GM12874 (cell line): ENCODE measurements around the gene IMPDH1.
A peak's percentile ranks its signal among the peaks of the same experiment; 100 is the strongest.

Experiments
- TF ChIP-seq, protein P1 (sequence below): IDR thresholded peaks from 2 replicates; pipeline ENCODE4 v1.5.1; 2011; ENCODE audit warnings: low read depth, mild to moderate bottlenecking, control low read depth, low read length, moderate library complexity; ENCODE audit not compliant: insufficient read depth

Gene IMPDH1

DNA sequence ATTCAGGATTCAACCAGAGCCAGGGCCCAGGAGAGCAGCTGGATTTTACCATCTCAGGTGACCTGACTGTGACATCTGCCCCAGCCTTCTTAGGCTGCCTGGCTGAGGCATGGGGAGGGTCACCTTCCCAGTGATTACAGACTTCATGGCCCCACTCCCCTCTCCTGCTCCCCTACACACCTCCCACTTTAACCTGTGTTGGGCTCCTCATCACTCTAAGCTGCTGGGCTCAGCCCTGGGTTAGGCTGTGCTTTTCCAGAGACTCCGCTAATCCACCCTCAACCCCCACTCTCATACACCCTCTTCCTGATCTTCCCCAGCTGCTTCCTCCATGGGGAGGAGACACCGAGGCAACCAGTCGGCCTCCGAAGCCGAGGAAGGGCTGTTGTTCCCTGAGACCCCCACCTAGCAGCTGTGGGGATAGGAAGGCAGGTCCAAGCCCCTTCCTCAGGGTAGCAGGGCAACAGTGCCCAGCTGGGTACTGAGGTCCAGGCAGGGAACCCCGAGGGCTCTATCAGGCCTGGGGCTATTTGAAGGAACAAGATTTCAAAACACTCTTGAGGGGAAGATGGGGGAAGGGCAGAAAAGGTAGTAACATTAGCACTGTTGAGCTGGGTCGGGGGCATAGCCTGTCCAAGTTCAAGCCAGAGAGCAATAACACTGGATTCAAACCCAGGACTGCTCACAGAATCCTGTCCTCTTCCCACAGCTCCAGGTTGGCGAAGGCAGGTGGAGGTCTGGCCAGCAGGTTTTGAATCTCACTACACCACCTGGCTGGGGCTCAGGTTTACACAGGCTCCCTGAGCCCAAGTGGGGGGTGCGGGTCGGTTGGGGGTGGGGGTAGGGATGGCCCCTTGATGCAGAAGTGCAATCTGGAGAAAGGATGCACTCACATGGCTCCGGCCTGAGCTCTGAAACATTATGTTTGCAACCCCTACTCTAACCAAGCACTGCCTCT is 1.8 kb downstream of the IMPDH1 start:
- TF ChIP-seq, protein P1, sequence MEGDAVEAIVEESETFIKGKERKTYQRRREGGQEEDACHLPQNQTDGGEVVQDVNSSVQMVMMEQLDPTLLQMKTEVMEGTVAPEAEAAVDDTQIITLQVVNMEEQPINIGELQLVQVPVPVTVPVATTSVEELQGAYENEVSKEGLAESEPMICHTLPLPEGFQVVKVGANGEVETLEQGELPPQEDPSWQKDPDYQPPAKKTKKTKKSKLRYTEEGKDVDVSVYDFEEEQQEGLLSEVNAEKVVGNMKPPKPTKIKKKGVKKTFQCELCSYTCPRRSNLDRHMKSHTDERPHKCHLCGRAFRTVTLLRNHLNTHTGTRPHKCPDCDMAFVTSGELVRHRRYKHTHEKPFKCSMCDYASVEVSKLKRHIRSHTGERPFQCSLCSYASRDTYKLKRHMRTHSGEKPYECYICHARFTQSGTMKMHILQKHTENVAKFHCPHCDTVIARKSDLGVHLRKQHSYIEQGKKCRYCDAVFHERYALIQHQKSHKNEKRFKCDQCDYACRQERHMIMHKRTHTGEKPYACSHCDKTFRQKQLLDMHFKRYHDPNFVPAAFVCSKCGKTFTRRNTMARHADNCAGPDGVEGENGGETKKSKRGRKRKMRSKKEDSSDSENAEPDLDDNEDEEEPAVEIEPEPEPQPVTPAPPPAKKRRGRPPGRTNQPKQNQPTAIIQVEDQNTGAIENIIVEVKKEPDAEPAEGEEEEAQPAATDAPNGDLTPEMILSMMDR: no peak

DNA sequence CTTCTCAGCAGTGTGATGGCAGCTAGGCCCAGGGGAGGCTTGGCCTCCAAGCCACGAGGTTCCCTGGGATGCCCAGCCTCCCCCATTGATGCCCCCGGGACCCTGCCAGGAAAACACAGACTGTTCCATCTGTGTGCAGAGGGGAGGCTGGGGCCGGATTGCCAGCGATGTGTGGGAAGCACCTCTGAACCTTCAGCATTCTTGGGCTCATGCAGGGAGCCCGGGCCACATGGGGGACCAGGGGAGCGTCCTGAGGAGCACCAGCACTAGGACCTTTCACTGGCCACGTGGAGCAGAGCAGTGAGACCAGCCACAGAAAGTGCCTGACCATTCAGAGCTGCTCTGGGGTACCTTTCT is 2.6 kb downstream of the IMPDH1 start:
- TF ChIP-seq, protein P1: no peak

DNA sequence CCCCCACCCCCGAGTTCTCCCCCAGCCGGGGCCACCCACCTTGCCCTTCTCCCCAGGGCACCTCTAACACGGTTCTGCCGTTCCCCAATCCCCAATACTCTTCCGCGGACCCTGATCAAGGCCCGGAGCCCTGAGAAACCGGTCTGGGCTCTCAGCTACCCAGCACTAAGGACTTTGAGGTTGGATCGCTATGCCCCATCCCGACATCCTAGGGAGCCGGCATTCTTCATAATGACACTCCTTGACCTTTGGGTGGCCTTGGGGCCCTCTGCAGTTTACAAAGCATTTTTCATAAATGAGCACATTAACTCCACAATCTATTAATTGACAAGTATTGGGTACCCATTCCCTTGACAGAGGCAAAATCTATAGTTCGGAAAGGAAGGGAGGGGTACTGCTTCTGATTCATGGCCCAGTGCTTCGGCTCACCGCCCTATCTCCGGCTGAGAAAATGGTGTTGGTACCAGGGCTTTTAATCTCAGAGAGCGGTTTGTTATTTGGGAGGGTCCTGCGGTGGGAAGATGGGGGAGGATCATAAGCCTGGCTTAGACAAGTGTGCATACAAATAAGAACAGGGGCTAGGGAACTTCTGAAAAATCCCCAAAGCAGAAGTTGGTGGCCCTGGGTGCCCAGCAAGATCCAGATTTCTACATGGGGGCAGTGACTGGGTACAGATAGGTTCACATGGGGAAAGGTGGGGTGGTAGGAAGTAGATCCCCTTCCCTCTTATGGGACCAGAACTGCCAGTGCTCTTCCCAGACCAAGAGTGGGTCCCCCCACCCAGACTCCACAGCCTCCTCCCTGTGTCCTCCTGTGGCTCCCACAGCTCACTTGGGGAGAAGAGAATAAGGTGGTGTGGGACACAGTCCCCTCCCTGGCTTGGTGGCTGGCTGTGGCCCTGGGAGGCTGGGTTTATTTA is 3.2 kb downstream of the IMPDH1 start:
- TF ChIP-seq, protein P1: no peak

DNA sequence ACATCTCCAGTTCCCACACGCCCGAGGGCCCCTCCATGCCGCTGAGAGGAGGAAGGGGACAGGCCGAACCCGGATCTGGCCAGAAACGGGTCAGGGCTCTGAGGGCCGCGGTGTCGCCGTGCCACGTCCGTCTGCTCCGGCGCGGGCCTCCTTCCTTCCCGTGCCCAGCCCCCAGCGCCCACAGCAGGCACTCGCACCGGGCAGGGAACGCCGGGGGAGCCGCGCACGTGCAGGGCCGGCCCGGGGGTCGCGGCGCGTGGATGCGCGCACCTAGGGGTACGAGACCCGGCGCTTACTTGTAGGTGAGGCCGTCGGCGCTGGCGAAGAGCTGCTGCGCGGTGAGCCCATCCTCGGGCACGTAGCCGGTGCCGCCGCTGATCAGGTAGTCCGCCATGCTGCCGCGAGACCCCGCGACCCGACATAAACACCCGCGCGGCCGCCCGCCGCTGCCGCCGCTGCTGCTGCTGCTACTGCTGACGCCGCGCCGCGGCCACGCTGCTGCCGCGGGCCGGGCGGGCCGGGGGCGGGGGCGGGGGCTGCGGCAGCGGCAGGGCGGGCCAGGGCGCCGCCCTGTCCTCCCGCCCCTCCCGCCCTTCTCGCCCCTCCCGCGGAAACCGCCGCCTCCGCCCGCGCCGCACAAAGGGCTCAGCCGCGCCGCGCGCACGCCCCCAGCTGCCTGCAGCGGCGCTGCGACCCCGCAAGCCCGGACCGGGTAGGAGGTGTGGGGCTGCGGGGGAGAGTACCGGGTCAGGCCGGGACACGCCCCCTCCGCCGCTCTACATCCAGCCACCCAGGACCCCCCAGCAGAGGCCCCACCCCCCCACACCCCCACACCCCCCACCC is 4.1 kb downstream of the IMPDH1 start:
- TF ChIP-seq, protein P1: 0 out of 2 replicates have a peak, but pooled peaks have one; percentile 4

DNA sequence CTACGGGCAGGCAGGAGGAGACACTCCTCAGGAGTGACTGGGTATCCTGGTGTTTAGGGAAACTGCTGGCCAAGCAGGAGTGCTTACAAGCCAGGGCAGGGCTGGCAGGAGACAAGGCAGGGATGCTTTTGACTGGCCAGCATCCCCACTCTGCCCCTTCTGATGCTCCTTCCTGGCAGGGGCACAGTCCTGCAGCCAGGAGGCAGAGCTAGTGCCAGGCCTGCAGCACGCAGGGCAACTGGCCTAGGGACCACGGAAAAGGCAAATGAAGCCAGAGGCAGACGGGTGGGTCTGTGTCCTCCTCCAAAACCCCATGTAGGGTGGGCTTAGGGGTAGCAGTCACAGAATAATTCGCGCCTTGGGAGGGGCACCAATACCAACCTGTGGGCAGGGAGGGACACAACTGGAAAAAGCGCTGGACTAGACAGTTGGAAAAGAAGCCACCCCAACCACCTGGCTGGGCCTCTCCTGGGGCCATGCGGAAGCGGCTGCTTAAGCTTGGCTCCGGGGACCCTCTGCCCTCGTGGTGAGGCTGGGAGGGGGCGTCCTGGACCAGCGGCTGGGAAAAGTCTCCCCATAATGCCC is 4.8 kb downstream of the IMPDH1 start:
- TF ChIP-seq, protein P1: no peak

DNA sequence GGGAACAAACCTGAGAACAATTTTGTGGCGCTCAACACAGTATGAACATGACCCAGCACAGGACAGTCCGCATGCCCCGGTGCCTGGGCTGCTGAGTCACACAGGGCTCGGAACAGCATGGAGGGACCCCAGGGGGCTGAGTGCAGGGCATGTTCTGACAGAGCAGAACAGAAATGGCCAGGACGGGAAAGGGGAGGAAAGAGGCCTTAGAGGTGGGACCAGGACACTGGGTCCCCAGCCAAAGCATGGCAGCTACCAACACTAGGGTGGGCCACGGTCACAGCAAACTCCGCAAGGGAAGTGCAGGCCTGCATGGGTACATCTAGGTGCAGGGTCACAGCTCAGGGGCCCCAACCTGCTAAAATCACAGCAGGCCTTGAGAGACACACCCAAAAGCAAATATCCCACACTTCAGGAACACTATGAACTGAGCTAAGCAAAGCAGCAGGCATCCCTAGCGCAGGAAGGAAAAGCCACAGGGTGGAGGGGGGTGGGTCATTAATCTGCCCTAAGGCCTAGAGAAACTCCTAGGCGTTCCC is 5.6 kb downstream of the IMPDH1 start:
- TF ChIP-seq, protein P1: no peak
